HG03460 (cell line): ENCODE measurements around the gene ANKUB1.
"Not testable (repeated sequence)": the region's sequence is repeated elsewhere in the genome, so short reads cannot be mapped to it uniquely, and the experiment has no call there.

Source experiments
- ATAC-seq: cut with Tn5 transposase; IDR thresholded peaks from one replicate; pipeline ENCODE4 v1.9.1; 2021; ENCODE audit not compliant: unreplicated experiment

Gene ANKUB1

DNA sequence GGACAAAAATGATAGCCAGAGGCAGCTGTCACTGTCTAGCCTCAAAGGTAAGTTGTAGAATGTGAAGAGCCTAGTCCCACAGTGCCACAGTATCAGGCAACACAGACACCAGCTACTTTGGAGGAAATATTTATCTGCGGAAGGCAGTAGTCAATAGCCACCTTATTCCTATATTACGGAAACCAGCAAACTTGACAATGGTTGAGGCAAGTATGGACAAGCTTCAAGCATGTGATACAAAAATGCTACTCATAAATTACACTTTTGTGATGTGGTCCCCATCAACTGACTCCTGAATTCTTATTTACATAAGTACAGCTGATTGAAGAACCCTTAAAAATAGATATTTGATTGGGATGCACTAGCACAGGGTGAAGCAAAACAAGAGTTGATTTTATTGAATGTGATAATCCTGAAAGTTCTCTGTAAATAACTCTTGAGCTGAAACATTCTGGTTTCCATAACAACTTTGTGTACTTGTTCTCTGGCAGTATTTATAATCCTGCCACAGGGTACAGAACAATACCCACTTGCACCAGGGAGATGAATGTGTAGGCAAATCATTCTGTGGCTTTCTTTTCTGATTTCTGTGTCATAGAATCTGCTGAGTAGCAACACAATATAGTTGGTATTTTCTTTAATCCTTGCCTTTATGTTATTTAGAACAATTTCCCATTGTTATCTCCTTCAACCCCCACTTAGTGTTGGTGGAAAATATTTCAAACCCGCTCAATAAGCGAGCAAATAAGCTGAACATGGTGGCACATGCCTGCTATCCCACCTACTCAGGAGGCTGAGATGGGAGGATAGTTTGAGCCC lies at the start of gene ANKUB1:
ANKUB1 (minus strand) TSS at position 103 of the 819 bp plus-strand sequence. CDS start 188 bp downstream, outside the sequence.
- ATAC-seq, result no peak

GRCh38 chr3:149839896-149840295 lies 47.5 kb upstream of the ANKUB1 start:
- ATAC-seq, result no peak

GRCh38 chr3:149839469-149839868 lies 47.1 kb upstream of the ANKUB1 start:
- ATAC-seq, result not testable (repeated sequence)

GRCh38 chr3:149838491-149838890 lies 46.1 kb upstream of the ANKUB1 start:
- not testable (repeated sequence) for ATAC-seq

DNA sequence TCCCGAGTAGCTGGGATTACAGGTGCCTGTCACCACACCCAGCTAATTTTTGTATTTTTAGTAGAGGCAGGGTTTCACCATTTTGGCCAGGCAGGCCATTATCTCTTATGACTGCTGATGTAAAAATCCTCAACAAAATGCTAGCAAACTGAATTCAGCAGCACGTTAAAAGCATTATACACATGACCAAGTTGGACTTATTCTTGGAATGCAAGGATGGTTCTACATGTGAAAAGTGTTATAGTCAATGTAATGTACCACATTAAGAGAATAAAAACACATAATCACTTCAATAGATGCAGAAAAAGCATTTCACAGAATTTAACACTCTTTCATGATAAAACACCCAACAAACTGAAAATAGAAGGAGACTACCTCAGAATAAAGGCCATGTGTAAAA lies 40.9 kb upstream of the ANKUB1 start:
- ATAC-seq, result no peak

- ATAC-seq, result no peak
Measured at GRCh38 chr3:149832086-149832485, 39.7 kb upstream of the ANKUB1 start.

DNA sequence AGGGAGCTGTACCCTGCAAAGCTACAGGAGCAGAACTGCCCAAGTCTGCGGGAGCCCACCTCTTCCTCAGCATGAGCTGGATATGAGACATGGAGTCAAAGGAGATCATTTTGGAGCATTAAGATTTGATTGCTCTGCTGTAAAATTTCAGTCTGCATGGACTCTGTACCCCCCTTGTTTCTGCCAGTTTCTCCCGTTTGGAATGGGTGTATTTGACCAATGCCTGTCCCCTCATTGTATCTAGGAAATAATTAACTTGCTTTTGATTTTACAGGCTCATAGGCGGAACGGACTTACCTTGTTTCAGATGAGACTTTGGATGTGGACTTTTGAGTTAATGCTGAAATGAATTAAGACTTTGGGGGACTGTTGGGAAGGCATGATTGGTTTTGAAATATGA lies 39.0 kb upstream of the ANKUB1 start:
- ATAC-seq, result no peak

DNA sequence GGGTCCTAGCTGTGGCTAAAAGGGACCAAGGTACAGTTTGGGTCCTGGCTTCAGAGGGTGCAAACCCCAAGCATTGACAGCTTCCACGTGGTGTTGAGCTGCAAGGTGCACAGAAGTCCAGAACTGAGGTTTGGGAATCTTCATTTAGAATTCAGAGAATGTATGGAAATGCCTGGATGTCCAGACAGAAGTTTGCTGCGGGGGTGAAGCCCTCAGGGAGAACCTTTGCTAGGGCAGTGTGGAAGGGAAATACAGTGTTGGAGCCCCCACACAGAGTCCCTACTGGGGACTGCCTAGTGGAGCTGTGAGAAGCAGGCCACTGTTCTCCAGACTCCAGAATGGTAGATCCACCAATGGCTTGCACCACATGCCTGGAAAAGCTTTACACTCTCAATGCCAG lies 38.5 kb upstream of the ANKUB1 start:
- ATAC-seq, result no peak

GRCh38 chr3:149829631-149830030 lies 37.3 kb upstream of the ANKUB1 start:
- not testable (repeated sequence) for ATAC-seq

DNA sequence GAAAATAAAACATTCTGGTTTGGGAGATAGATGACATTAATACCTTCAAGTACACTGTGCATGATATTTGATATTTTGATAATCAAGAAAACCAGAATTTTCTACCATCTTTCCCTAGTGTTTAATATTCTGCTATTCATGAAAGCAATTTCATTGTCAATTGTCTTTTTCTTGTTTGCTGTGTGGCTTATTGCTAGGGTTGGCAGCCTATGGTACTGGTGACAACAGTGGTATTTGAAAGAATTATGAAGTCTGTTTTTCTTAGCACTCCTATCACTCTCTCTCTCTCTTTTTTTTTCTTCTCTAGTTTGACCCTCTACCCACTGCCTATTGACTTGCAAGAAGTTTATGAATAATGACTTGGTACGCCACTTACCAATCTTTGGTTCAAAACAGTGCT lies 36.0 kb upstream of the ANKUB1 start:
- ATAC-seq, result no peak

DNA sequence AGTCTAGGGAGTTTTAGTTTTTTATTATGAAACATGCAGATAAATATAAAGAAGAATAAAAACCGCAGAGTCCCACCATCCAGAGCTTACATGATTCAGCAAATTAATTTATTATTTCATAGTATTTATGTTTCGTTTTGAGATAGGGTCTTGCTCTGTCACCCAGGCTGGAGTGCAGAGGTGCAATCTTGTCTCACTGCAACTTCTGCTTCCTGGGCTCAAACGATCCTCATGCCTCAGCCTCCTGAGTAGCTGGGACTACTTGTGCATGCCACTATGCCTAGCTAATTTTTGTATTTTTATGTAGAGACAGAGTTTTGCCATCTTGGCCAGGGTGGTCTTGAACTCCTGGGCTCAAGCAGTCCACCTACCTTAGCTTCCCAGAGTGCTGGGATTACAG lies 34.3 kb upstream of the ANKUB1 start:
- ATAC-seq, result no peak

DNA sequence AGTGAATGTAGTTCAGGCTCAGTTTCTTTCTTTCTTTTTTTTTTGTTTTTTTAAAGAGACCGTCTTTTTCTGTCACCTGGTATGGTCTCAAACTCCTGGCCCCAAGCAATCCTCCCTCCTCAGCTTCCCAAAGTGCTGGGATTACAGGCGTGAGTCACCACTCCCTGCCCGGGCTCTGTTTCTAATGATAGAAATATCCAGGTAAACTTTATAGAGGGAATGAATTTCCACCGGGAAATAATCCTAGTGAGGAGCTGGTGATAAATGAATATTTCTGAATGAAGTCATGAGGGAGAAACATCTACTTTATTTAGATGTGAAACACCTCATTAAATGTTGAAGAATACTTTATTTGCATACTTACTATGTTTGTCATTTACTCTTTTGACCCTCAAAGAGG lies 27.8 kb upstream of the ANKUB1 start:
- no peak for ATAC-seq

GRCh38 chr3:149819432-149819831 lies 27.1 kb upstream of the ANKUB1 start:
- ATAC-seq, result no peak

- ATAC-seq, result no peak
Measured at GRCh38 chr3:149816986-149817385, 24.6 kb upstream of the ANKUB1 start.

DNA sequence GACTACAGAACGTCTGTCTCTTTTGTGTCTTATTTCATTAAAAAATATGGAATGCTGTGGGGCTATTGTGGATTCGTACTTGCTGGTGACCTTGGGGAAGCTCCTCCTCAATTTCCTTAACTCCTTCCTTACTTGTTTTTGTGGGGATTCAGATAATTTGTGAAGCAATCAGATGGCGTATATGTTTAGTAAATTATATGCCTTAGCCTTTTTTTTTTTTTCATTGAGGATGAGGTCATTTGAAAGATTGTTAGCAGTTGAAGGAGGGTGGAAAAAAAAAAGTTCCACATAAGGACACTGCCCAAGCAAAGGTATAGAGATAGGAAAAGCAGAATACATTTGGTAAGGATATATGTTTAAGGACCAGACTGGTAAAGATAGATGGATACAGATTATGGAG lies 24.0 kb upstream of the ANKUB1 start:
- no peak for ATAC-seq

GRCh38 chr3:149815728-149816127 lies 23.4 kb upstream of the ANKUB1 start:
- no peak for ATAC-seq

DNA sequence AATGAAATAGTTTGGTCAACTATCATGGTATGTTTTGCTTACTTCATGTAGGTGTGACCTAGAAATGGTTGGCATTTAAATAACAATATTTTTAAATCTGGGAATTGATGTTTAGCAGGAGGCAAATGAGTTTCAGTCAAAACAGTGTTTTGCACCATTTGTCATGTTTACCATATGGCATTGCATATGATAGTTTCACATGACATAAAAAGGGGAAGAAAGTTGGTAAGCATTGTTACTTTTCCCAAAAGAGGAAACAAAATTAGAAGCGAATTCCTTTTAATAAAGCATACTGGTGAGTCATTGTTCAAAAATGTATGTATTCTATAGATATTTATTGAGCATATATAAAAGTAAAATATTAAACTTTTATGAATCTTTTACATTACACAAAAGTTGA lies 23.0 kb upstream of the ANKUB1 start:
- no peak for ATAC-seq

DNA sequence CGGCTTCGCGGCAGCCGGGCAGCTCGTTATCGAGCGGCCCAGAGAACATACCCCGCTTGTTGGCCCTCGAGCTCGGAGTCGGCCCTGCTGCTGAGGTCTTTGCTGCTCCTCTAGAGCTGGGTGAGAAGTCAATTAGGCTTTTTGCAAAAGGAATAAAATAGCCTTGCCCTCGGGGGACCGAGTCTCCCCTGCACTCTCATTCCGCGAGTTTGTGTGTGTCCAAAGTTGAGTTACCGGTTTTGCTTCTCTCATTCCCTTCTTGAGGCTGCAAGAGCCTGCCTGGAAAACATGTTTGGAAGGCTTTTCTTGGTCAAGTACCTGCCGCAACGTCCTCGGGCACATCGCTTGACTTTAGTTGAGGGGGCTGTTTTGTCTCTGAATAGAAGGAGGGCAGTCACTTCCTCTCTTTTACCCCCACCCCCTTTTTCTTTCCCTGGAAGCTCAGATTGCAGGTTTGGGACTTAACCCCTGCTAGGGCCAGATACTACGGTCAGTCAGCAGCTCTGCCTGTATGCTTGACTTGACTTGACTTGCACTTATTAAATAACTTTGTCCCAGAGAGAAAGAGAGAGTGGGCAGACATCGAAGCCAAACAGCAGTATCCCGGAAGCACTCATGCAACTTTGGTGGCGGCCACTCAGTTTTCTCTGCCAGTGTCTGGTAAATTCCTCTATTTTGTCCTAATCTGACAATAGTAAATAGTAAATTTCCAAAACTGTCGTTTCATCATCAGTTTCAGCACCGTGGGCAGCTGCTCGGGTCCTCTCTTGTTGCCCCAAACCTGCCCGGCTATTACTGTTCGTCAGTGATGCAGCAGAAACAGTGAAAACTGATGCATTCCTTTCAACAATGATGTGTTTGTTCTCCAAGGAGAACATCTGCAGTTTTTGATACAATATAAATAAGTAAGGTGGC lies 21.3 kb upstream of the ANKUB1 start:
- ATAC-seq, result peak; percentile 17

GRCh38 chr3:149812606-149813366 lies 20.4 kb upstream of the ANKUB1 start, which contains the start of gene RNF13:
RNF13 (plus strand) TSS chr3:149813215; CDS start chr3:149846027, 32,812 bp downstream.
- peak; percentile 94 for ATAC-seq

GRCh38 chr3:149812165-149812605 lies 19.8 kb upstream of the ANKUB1 start:
- no peak for ATAC-seq

- ATAC-seq, result no peak
Measured at GRCh38 chr3:149810846-149811245, 18.5 kb upstream of the ANKUB1 start.
